ENCODE measurements around the gene PTGES. TPM values are rescaled to one million over a fixed set of nuclear protein-coding genes. Genes with fewer than 3 reads are reported as not detected.

The PTGES gene
- polyA plus RNA-seq, 4 donors = 4.0 to 7.3 (median 4.6) TPM

GRCh38 chr9:129720865-129721545, 31.8 kb downstream of the PTGES start:
- no peak for DNase-seq (ENCODE audit: low read depth in 4 of 4, low spot score in 2 of 4)

DNA sequence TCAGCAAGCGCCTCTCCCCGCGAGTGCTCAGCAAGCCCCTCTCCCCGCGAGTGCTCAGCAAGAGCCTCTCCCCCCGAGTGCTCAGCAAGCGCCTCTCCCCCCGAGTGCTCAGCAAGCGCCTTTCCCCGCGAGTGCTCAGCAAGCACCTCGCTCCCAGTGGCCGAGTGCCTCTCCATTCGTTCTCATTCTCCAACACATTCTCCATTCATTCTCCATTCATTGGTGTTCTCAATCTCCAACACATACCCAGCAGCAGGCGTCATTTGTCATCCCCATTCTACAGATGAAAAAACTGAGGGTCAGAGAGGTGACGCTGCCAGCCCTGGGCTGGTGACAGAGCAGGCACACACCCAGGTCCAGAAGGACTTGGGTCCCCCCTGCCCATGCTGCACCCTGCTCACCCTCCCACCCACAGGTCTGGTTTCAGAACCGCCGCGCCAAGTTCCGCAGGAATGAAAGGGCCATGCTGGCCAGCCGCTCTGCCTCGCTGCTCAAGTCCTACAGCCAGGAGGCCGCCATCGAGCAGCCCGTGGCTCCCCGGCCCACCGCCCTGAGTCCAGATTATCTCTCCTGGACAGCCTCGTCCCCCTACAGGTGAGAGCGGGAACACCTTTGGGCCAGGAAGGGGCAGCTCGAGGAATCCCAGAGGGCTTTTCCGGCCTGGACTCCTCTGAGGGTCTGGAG, 32.5 kb downstream of the PTGES start:
- no peak for DNase-seq (ENCODE audit: low read depth in 4 of 4, low spot score in 2 of 4)

GRCh38 chr9:129719135-129719534, 33.7 kb downstream of the PTGES start:
- no peak for DNase-seq (ENCODE audit: low read depth in 4 of 4, low spot score in 2 of 4)

DNA sequence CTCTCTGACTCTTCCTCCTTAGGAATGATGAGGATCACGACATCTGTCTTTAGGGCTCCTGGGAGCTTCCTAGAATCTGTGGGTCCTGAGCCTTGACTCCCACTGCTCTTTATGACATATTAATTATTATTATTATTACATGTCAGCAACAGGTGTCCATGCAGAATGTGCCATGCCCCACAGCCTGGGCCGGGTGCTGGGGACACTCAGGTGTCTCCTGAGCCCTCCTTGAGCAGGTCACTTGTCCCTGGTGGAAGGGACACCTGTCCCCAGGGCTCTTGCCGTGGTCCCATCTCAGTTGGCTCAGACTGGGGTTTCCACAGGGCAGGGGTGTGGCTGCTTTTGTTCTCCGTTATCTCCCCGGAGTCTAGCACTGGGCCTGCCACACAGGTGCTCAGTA, 34.2 kb downstream of the PTGES start:
- DNase-seq (ENCODE audit: low read depth in 4 of 4, low spot score in 2 of 4) = no peak

DNA sequence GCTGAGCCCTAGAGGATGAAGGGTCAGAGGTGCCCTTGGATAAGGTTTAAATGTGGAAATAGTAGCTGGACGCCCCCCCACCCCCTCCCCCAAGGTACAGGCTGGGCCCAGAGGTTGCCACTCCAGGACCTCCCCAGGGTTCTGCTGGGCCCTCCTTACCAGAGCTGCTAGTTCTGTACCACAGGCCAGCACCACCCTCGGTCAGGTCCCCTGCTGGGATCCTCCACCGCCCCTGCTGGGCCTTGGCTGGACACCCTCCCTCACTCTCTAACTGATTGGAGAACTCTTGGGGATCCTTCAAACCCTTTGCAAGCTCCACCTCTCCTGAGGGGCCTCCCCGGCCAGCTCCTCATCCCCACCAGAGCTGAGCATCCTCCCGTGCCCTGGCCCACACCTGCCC, 34.9 kb downstream of the PTGES start:
- DNase-seq (ENCODE audit: low read depth in 4 of 4, low spot score in 2 of 4) = no peak

- DNase-seq (ENCODE audit: low read depth in 4 of 4, low spot score in 2 of 4) = no peak
Observed at GRCh38 chr9:129716091-129716490, 36.8 kb downstream of the PTGES start.

DNA sequence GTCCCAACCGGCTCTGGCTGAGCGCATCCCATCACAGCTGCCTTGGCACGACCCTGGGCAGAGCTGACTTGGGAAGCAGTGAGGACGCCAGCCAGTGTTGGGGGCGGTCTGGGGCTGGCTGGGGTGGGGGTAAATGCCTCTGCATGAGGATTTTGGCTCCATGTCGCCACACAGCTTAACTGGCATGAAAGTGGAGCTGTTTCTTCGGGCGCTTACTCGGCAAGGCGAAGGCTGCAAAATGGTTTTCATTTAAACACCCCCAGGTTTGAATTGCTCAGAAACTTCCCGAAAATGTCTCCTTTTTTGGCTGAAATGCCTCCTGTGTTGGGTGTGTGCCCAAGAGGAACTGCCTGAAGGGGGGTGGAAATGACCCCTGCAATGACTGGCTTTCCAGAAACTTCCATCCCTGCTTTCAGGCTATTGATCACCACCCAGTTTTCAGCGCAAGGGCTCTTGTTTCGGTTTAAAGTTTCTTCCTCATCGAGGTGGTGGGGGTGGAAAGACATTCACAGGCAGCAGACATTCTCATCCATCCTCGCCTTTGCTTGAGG, 38.3 kb downstream of the PTGES start:
- DNase-seq (ENCODE audit: low read depth in 4 of 4, low spot score in 2 of 4) = no peak

- no peak for DNase-seq (ENCODE audit: low read depth in 4 of 4, low spot score in 2 of 4)
Observed at GRCh38 chr9:129713402-129713679, 39.5 kb downstream of the PTGES start.

- DNase-seq (ENCODE audit: low read depth in 4 of 4, low spot score in 2 of 4) = no peak
Observed at GRCh38 chr9:129712634-129713401, 40.0 kb downstream of the PTGES start.

DNA sequence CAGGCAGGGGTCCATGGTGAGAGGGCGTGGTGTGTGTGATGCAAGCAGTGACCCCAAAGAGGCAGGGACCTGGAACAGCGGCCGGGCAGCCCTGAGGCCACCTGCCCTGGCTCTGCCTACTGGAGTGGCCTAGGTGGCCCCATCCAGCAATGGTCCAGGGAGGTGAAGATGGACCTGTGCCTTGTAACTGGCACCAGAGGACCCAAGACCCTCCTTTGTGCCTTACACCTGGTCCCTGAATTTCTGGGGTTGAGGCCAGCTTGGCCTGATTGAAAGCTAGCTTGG, 42.7 kb downstream of the PTGES start:
- DNase-seq (ENCODE audit: low read depth in 4 of 4, low spot score in 2 of 4) = no peak

DNA sequence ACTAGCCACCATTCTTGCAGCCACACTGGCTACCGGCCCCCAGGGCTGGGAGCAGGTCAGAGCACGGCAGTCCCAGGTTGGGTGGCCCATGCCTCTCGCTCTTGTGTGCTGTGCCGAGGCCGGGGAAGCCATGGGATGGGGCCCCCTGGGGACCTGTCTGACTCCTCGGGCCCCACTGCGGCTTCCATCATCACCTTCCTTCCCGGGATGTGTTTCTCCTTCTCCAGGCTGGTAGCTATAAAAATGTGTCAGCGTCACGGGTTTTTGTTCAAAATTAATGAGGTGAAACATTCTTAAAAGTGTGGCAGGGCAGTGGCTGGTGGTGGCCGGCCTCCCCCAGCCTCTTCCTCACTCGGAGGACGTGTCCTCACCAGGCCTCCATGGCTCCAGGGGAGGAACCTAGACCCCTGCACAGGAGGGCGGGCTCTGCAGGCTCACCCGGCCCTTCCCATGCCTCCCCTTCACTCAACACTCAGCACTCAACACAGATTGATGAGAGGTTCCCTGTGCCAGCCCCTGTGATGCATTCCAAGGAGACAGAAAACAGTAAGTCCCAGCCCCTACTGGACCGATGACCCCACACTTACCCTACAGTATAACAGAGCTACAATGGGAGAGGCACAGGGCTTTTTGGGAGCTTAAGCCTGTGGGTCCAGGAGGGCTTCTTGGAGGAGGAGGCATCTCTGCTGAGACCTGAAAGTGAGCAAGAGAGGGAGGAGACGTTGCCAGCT, 43.2 kb downstream of the PTGES start:
- DNase-seq (ENCODE audit: low read depth in 4 of 4, low spot score in 2 of 4) = no peak

DNA sequence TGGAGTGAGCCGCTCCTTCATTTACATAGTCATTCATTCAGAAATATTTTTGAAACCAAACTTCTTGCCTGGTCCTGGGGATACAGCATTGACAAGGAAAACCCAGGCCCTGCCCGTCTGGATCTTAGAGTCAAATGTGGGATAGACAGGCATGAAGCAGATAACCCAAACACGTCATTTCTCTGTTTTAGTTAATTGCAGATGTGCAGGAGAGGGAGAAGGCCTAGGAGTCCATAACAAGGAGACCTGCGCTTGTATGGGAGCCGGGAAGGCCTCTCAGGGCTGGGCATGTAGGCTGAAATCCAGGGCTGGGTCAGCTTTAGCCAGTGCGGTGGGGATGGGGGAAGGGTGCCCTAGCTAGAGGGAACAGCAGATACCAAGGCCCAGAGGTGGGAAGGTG, 44.0 kb downstream of the PTGES start:
- no peak for DNase-seq (ENCODE audit: low read depth in 4 of 4, low spot score in 2 of 4)

GRCh38 chr9:129704807-129705206, 48.0 kb downstream of the PTGES start:
- no peak for DNase-seq (ENCODE audit: low read depth in 4 of 4, low spot score in 2 of 4)

DNA sequence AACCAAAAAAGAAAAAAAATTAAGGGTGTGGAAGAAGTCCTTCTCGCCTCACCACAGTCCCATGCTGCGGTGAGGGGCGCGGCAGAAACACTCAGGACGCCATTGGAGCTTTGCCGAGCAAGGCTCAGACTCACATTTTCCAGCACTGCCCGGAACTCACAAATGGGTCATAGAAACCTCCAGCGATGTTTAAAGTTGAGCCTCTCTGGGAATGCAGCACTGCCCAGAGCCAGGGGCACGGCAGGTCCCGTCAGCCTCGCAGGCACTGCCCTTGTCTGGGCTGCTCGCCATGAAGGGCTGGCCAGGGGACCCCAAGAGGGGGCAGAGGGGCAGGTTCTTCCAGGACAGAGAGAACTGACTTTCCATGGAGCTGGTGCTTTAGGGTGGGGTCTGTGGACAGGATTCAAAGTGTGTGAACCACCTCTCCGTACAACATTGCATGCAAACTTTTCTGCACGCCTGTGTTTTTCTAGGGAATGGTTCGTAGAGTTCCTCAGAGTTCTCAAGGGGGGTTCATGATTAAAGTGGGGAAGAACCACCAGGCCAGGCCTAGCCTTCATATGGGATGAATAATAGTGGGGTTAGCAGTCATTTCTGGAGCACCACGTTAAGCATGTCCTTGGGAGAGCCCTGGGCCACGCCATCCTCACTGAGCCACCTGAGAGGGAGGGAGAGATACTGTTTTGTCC, 49.0 kb downstream of the PTGES start:
- DNase-seq (ENCODE audit: low read depth in 4 of 4, low spot score in 2 of 4) = no peak

- DNase-seq (ENCODE audit: low read depth in 4 of 4, low spot score in 2 of 4) = no peak
Observed at GRCh38 chr9:129702589-129703520, 50.0 kb downstream of the PTGES start.

- DNase-seq (ENCODE audit: low read depth in 4 of 4, low spot score in 2 of 4) = no peak
Observed at GRCh38 chr9:129701549-129701948, 51.3 kb downstream of the PTGES start.

DNA sequence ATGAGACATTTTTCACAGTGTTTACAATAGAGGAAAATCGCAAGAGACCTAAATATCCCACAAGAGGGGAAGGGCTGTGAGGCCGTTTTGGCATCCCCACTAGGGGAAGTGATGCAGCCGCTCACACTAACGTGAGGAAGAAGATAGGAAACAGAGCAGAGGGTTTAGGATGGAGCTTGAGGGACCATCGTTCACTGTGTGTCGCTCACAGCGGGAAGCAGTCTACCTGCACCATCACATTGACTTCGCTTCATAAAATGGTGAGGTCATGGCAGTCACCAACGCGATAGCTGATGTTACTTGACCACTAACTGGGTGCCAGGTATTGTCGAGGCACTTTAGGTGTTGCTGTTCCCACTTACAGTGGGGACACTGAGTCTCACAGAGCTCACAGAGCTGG, 51.8 kb downstream of the PTGES start:
- no peak for DNase-seq (ENCODE audit: low read depth in 4 of 4, low spot score in 2 of 4)

GRCh38 chr9:129698254-129698757, 54.5 kb downstream of the PTGES start:
- no peak for DNase-seq (ENCODE audit: low read depth in 4 of 4, low spot score in 2 of 4)

- no peak for DNase-seq (ENCODE audit: low read depth in 4 of 4, low spot score in 2 of 4)
Observed at GRCh38 chr9:129697656-129698253, 55.1 kb downstream of the PTGES start.

All from left renal cortex interstitium (tissue), 4 donors.